IPS DF 4.7 (cell line): ENCODE data around the gene ITPR3.

Source experiments
- DNase-seq: peaks from one replicate; pipeline ENCODE4 v3.0.0-alpha.2; 2013; ENCODE audit warnings: low spot score; ENCODE audit errors: extremely low read depth

The ITPR3 gene

GRCh38 chr6:33665957-33666356 is 44.8 kb downstream of the ITPR3 start:
- DNase-seq = no peak

DNA sequence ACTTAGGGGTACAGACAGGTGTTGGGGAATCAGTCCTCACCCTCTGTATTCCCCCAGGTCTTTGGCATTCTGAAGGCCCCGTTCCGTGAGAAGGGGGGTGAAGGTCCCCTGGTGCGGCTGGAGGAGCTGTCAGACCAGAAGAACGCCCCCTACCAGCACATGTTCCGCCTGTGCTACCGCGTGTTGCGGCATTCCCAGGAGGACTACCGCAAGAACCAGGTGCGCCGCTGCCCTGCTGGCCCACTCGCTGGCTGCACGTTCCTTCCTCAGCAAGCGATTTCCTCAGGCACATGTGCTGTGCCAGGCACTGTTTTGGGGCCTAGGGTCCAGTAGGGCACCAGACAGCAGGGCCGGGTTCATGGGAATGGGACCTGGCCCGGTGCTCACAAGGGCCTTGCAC is 46.0 kb downstream of the ITPR3 start:
- DNase-seq = no peak

DNA sequence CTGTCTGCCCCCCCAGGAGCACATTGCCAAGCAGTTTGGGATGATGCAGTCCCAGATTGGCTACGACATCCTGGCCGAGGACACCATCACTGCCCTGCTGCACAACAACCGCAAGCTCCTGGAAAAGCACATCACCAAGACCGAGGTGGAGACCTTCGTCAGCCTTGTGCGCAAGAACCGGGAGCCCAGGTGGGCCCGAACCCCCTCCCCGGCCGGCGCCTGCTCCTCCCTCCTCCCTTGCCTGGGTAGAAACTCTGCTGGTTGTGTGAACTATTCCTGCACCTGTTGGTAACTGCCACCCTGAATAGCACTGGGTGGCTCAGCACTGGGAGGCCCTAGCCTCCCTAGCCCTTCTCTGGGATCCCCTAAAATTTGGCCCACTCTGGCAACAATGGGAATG is 46.7 kb downstream of the ITPR3 start:
- DNase-seq = no peak

DNA sequence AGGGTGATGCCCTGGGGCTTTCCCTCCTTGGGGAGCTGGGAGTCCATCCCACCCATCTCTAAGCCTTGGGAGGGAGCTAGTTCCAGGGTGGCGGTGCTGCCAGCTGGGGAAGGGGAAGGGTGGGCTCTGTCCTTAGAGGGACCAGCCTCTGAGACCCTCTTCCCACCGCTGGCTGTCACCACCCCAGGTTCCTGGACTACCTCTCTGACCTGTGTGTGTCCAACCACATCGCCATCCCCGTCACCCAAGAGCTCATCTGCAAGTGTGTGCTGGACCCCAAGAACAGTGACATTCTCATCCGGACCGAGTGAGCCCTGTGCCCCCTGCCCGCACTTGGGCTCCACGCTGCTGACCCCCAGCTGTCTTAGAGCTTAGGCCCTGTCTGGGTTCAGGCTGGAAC is 47.2 kb downstream of the ITPR3 start:
- no peak for DNase-seq

DNA sequence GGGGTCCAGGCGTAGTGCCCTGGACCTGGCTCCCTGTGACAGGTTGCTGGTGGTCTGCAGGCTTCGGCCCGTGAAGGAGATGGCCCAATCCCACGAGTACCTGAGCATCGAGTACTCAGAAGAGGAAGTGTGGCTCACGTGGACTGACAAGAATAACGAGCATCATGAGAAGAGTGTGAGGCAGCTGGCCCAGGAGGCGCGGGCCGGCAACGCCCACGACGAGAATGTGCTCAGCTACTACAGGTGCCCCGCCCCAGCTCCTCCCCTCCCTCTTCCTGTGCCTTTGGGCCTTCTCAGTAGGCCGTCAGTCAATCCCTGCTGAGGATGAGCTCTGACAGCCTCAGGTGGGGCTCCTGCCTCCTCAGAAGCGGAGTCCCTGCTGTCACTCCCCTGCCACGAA is 47.8 kb downstream of the ITPR3 start:
- no peak for DNase-seq

- DNase-seq = no peak
Observed at GRCh38 chr6:33670086-33670660, 49.1 kb downstream of the ITPR3 start.

- DNase-seq = no peak
Observed at GRCh38 chr6:33670971-33671743, 50.0 kb downstream of the ITPR3 start.

DNA sequence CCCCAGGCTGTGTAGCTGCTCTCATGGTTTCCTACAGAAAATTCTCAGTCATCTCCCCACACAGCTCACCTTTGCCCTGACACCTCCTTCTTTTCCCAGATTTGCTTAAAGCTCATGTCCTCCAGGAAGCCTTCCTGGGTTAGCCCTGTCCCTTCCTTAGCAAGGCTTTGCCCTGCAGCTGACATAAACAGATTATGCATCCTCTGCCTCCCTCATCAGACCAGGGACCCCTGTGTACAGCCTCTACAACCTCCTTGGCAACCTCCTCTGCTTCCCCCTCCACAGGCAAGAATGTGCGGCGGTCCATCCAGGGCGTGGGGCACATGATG is 50.6 kb downstream of the ITPR3 start:
- no peak for DNase-seq

GRCh38 chr6:33672808-33673207 is 51.7 kb downstream of the ITPR3 start:
- no peak for DNase-seq

DNA sequence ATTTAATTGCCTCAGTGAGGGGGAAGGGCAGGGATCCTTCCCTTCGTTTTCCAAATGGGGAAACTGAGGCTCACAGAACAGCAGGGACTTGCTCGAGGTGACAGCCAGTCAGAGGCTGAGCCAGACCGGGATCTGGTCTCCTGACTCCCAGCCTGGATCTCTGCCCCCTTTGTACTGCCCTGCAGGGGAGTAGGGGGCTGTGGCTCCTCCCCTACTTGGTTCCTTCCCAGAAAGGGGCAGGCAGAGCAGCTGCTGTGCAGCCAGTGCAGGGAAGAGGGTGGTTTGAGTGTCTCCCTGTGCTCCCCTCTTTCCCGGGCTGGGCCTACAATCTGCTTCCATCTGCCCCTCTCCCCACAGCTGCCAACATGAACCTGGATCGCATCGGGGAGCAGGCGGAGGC is 52.7 kb downstream of the ITPR3 start:
- DNase-seq = no peak

DNA sequence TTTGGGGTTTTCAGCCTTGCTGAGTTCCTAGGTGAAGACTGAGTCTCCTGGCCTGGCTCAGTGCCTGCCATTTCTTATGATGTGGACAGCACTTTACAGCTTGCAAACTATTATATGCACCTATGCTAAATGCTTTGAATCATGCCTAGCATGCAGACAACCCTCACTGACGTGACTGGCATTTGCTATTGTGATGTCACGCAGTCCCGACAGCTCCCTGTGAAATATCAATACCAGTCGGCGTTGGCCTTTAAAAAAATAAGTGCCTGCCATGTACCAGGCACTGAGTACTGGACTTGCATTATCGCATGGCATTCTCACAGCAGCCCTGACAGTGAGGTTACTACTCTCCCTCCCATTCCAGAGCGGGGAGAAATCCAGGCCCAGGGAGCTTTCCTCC is 54.8 kb downstream of the ITPR3 start:
- DNase-seq = no peak

DNA sequence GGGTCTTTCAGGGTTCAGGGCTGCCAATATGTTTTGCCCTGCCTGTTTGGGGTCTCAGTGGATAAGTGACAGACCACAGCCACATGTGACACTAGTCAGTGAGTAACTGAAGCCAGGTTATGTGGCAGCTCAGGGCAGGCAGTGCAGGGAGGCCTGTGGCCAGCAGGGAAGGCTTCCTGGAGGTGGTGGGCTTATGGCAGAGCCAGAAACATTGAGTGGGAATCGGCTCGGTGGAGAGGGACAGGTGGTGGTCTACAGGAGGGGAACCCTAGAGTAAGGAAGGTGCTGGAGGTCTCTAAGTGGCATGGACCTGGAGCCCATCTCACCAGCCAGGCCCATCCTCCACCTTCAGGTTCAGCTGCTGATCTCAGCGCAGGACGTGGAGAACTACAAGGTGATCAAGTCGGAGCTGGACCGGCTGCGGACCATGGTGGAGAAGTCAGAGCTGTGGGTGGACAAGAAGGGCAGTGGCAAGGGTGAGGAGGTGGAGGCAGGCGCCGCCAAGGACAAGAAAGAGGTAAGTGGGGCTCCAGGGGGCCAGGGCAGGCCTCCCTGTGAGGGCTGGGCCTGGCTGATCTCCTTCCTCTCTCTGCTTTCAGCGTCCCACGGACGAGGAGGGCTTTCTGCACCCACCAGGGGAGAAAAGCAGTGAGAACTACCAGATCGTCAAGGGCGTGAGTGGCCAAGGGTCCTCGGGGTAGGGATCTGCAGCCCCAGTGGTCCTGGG is 55.5 kb downstream of the ITPR3 start:
- DNase-seq = no peak

- DNase-seq = no peak
Observed at GRCh38 chr6:33677143-33677660, 56.1 kb downstream of the ITPR3 start.

DNA sequence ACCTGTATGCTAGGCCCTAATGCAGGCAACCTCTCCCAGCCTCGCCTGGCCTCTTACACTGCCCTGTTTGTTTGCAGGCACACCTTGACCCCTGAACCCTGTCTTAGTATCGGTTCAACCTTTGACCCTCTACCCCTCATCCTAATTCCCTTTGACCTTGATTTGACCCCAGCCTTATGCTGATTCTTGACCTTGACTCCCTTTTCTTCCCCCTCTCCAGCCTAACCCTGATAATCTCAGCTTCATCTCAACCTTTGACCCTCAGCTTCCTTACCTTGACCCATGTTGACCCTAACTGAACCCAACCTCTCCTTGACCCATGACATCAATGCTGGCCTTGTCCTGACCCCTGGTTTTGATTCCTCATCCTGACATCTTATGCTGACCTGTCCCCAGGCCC is 56.6 kb downstream of the ITPR3 start:
- no peak for DNase-seq

DNA sequence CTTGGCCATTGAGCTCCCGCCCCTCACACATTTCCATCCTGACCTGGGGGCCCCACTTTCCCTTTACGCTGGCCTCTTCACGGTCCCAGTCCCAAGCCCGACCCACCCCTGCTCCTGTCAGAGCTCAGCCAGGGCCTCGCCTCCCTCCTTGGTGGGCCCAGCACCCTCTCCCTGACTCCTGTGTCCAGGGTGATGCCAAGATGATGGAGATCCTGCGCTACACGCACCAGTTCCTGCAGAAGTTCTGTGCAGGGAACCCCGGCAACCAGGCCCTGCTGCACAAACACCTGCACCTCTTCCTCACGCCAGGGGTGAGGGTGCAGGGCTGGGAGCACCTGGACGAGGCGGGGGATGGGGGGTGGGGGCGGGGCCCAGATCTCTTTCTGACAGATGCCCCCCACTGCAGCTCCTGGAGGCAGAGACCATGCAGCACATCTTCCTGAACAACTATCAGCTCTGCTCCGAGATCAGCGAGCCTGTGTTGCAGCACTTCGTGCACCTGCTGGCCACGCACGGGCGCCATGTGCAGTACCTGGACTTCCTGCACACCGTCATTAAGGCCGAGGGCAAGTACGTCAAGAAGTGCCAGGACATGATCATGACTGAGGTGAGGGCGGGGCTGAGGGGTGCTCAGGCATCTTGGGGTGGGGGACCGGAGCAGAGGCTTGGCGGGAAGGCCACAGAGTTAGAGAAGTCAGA is 57.3 kb downstream of the ITPR3 start:
- no peak for DNase-seq

GRCh38 chr6:33678932-33679490 is 57.9 kb downstream of the ITPR3 start:
- no peak for DNase-seq

DNA sequence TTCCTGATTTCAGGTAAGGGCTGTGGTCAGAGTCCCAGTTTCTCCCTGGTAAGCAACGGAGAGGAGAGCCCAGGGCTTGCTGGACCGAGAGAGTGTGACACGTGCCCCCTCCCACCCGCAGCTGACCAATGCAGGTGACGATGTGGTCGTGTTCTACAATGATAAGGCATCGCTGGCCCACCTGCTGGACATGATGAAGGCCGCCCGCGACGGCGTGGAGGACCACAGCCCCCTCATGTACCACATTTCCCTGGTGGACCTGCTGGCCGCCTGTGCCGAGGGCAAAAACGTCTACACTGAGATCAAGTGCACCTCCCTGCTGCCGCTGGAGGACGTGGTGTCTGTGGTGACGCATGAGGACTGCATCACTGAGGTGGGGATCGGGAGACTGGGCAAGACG is 58.6 kb downstream of the ITPR3 start:
- no peak for DNase-seq

DNA sequence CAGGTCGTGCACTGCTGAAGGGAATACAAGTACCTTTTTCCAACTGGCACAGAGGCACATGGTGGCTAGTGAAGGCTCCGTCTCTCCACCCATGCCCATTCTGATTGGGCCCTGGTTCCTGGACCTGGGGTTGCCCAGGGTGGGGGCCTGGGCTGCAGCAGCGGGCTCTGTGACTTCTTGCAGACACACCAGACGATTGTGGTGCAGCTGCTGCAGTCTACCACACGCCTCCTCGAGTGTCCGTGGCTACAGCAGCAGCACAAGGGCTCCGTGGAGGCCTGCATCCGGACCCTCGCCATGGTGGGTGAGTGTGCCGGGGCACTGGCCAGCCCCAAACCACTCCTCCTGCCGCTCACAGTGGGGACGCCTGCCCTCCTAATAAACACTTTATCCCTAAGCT is 61.2 kb downstream of the ITPR3 start:
- no peak for DNase-seq

DNA sequence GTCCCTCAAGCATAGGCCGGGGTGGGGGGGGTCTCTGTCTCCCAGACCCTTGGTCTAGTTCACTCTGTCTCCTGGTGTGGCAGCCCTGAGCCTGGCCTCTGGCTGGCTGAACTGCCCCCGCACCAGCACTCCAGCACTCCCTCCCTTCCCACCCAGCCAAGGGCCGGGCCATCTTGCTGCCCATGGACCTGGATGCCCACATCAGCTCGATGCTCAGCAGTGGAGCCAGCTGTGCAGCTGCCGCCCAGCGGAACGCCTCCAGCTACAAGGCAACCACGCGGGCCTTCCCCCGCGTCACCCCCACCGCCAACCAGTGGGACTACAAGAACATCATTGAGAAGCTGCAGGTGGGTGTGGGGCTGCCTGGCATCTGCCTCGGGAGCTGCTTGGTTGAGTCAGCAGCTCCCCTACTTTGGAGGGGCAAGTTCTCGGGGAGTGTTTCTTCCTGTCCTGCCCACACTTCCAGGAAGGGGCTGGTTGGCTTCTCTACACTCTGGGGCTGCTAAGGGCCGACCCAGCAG is 62.0 kb downstream of the ITPR3 start:
- DNase-seq = no peak

DNA sequence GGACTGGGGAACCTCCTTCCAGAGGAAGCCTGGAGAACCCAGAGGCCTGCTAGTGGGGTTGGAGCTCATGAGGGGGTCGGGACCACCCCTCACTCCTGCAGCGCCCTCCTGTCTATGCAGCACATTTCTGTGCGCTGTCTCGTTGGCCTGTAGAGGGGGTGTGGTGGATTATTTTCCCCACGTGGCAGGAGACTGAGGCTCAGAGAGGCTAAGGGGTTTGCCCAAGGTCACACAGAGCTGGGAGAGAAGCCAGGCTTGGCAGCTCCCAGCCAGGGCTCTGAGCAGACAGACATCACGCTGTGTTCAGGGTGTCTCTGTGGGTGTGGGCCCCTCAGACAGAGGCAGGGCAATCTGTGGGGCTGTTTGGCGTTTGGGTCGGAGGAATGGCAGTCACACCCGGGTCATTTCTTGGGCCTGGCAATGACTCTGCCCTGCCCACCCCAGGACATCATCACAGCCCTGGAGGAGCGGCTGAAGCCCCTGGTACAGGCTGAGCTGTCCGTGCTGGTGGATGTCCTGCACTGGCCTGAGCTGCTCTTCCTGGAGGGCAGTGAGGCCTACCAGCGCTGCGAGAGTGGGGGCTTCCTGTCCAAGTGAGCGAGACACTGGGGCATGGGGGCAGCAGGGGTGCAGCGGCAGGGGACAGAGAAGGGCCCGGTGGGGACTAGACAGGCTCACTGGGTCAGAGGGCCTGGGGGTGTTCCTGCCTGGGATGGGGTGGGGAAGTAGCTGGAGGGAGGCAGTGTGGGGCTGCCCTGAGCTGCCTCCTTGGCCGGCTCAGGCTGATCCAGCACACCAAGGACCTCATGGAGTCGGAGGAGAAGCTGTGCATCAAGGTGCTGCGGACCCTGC is 62.7 kb downstream of the ITPR3 start:
- no peak for DNase-seq
